Right atrium auricular region (tissue), 2 donors: Measurements from ENCODE around the gene HSH2D. TPM values are rescaled to one million over a fixed set of nuclear protein-coding genes. Genes with fewer than 3 reads are reported as not detected.

Source experiments
- DNase-seq: peaks from one replicate; pipeline ENCODE4 v3.0.0-alpha.2; 2019; ENCODE audit warnings: low spot score
- H3K27ac ChIP-seq, 2 donors: fragments of 200-600 bp; sonication (generic); 1 replicate in 1 of 2; 2 replicates in 1 of 2; pipeline ENCODE4 v1.5.1; 2016 to 2019
- H3K27me3 ChIP-seq, 2 donors: fragments of 200-600 bp; sonication (generic); one replicate each; pipeline versions ENCODE4 v1.5.1 to v1.6.0; 2017 to 2019
- H3K36me3 ChIP-seq: fragments of 200-600 bp; sonication (generic); one replicate; pipeline ENCODE4 v1.5.1; 2016
- H3K4me1 ChIP-seq, 2 donors: fragments of 200-600 bp; sonication (generic); one replicate each; pipeline versions ENCODE4 v1.5.1 to v1.6.0; 2017 to 2019
- H3K4me3 ChIP-seq, 2 donors: fragments of 200-600 bp; sonication (generic); 1 replicate in 1 of 2; 2 replicates in 1 of 2; pipeline ENCODE4 v1.5.1; 2017 to 2019; ENCODE audit warnings: mild to moderate bottlenecking in 1 of 2, moderate library complexity in 1 of 2
- H3K9me3 ChIP-seq, 2 donors: fragments of 200-600 bp; sonication (generic); one replicate each; pipeline ENCODE4 v1.5.1; 2019
- CTCF ChIP-seq, 2 donors: fragments of 200-600 bp; sonication (generic); IDR thresholded peaks; one replicate each; pipeline ENCODE4 v1.5.1; 2019; ENCODE audit warnings: antibody characterized with exemption in 2 of 2
- total RNA-seq, 2 donors: library from RNA; depleted of rRNA; stranded (reverse); fragments of >200 nt; gene quantifications; one replicate each; pipeline ENCODE4 v1.1.0, GENCODE V29; 2016

HSH2D gene
- total RNA-seq, 2 donors from 2014 or later = 1.1 TPM; not detected in 1

GRCh38 chr19:16134510-16134909 lies 9.0 kb upstream of the HSH2D start:
- no peak for TF ChIP-seq CTCF (IDR thresholded peaks at IDR 0.05)
- H3K27me3 ChIP-seq = no peaks in the 10 kb centered on the region
- no peak overlapping the region for H3K27ac ChIP-seq

GRCh38 chr19:16135430-16136127 lies 7.9 kb upstream of the HSH2D start:
- no peaks in the 10 kb centered on the region for H3K27me3 ChIP-seq
- H3K9me3 ChIP-seq = no peaks in the 10 kb centered on the region
- H3K27ac ChIP-seq = no peak overlapping the region
- peaks cover 21% of the 10 kb centered on the region for H3K36me3 ChIP-seq
- no peak for DNase-seq
- no peak for TF ChIP-seq CTCF (IDR thresholded peaks at IDR 0.05)
- H3K4me1 ChIP-seq = no peaks in the 10 kb centered on the region
- H3K4me3 ChIP-seq = no peak overlapping the region

More at GRCh38 chr19:16134510-16134909, 9.0 kb upstream of the HSH2D start:
- Histone ChIP-seq H3K4me1 (no peaks in the 10 kb centered on the region), H3K4me3 (no peak overlapping the region), H3K36me3 (peaks cover 31% of the 10 kb centered on the region), H3K9me3 (no peaks in the 10 kb centered on the region)
- DNase-seq = no peak

GRCh38 chr19:16136185-16136999 lies 7.1 kb upstream of the HSH2D start:
- no peaks in the 10 kb centered on the region for H3K4me1 ChIP-seq
- TF ChIP-seq CTCF (IDR thresholded peaks at IDR 0.05) = no peak
- no peaks in the 10 kb centered on the region for H3K27me3 ChIP-seq
- H3K4me3 ChIP-seq = no peak overlapping the region
- DNase-seq = no peak
- peaks cover 21% of the 10 kb centered on the region for H3K36me3 ChIP-seq
- no peak overlapping the region for H3K27ac ChIP-seq
- H3K9me3 ChIP-seq = no peaks in the 10 kb centered on the region

- H3K27ac ChIP-seq = no peak overlapping the region
- no peaks in the 10 kb centered on the region for H3K9me3 ChIP-seq
Measured at GRCh38 chr19:16139752-16140151, 3.7 kb upstream of the HSH2D start.

GRCh38 chr19:16141043-16141442 lies 2.4 kb upstream of the HSH2D start:
- Histone ChIP-seq H3K4me1 (no peaks in the 10 kb centered on the region), H3K27me3 (no peaks in the 10 kb centered on the region), H3K4me3 (no peak overlapping the region), H3K36me3 (no peaks in the 10 kb centered on the region), H3K27ac (no peak overlapping the region), H3K9me3 (no peaks in the 10 kb centered on the region)
- DNase-seq = no peak
- no peak for TF ChIP-seq CTCF (IDR thresholded peaks at IDR 0.05)

More at GRCh38 chr19:16139752-16140151, 3.7 kb upstream of the HSH2D start:
- DNase-seq = no peak
- Histone ChIP-seq H3K27me3 (no peaks in the 10 kb centered on the region), H3K36me3 (no peaks in the 10 kb centered on the region), H3K4me3 (no peak overlapping the region), H3K4me1 (no peaks in the 10 kb centered on the region)
- no peak for TF ChIP-seq CTCF (IDR thresholded peaks at IDR 0.05)
